Endothelial cell of umbilical vein (primary cell): ENCODE results near the gene SPATS2L. TPM values are rescaled to one million over a fixed set of nuclear protein-coding genes. Genes with fewer than 3 reads are reported as not detected.

Source experiments
- BruUV-seq: library from RNA; stranded (reverse); fragments of 400-500 nt; replicated peaks from 2 replicates; lab custom pipeline; 2021; lab: Mats Ljungman, UMichigan
- CTCF ChIA-PET: fragments of 300-600, 350-600 bp; sonication (Branson Sonifier 250); formaldehyde crosslinking; loops from one replicate; lab custom pipeline; 2021; ENCODE audit warnings: antibody characterized with exemption, inconsistent platforms; lab: Charles Lee
- POLR2A ChIA-PET: fragments of 300-600, 350-600 bp; sonication (Branson Sonifier 250); formaldehyde crosslinking; loops from one replicate; lab custom pipeline; 2021; ENCODE audit warnings: antibody characterized with exemption, inconsistent platforms; lab: Charles Lee
- DNase-seq: peaks from one replicate; pipeline ENCODE4 v3.0.0-alpha.2; 2011; ENCODE audit warnings: low read depth, low spot score
- FAIRE-seq: peaks from 2 replicates; lab custom pipeline; 2011; peaks lifted over from hg19 to GRCh38; lab: Jason Lieb, UNC
- H2AFZ ChIP-seq: 2 replicates; pipeline ENCODE4 v1.6.0; 2012; ENCODE audit warnings: low read depth, low read length, control low read depth, inconsistent platforms
- H3K27ac ChIP-seq: 2 replicates; pipeline ENCODE4 v1.5.1; 2011; ENCODE audit warnings: low read depth, mild to moderate bottlenecking, control low read depth, low read length, moderate library complexity; ENCODE audit not compliant: insufficient read depth
- H3K27me3 ChIP-seq, 2 experiments: 2 replicates each; pipeline versions ENCODE4 v1.6.0 to v1.6.1; 2011; ENCODE audit warnings: low read length in 2 of 2, mixed read lengths in 1 of 2; ENCODE audit not compliant: control insufficient read depth in 2 of 2, insufficient read depth in 2 of 2
- H3K36me3 ChIP-seq, 2 experiments: 2 replicates in 1 of 2; 3 replicates in 1 of 2; pipeline ENCODE4 v1.5.1; 2011; ENCODE audit warnings: low read length in 2 of 2, mild to moderate bottlenecking in 1 of 2, moderate library complexity in 1 of 2; ENCODE audit not compliant: control insufficient read depth in 2 of 2, insufficient read depth in 2 of 2; ENCODE audit errors: extremely low read depth in 1 of 2
- H3K4me1 ChIP-seq: 3 replicates; pipeline ENCODE4 v1.5.1; 2011; ENCODE audit warnings: mild to moderate bottlenecking, low read length; ENCODE audit not compliant: control insufficient read depth, insufficient read depth; ENCODE audit errors: extremely low read depth
- H3K4me2 ChIP-seq: 2 replicates; pipeline ENCODE4 v1.6.1; 2011; ENCODE audit warnings: low read length, control low read depth, mixed read lengths; ENCODE audit not compliant: insufficient read depth
- H3K4me3 ChIP-seq, 3 experiments: fragments of 200-600 bp in 1 of 3; sonication (generic), shearing (Covaris generic) in 1 of 3; replicated peaks in 1 of 3; 2 replicates each; pipeline ENCODE4 v1.5.1; 2011 to 2016; ENCODE audit warnings: control low read depth in 3 of 3, low read length in 3 of 3, mild to moderate bottlenecking in 2 of 3, inconsistent platforms in 1 of 3, low read depth in 1 of 3, moderate library complexity in 1 of 3; ENCODE audit not compliant: insufficient read depth in 1 of 3
- H3K79me2 ChIP-seq: 2 replicates; pipeline ENCODE4 v1.6.0; 2012; ENCODE audit warnings: low read length, inconsistent platforms; ENCODE audit not compliant: control insufficient read depth, insufficient read depth
- H3K9ac ChIP-seq: replicated peaks from 2 replicates; pipeline ENCODE3; 2011; ENCODE audit warnings: low read length, control low read depth; ENCODE audit not compliant: insufficient read depth; ENCODE audit errors: extremely low read depth
- H3K9me1 ChIP-seq: replicated peaks from 3 replicates; pipeline ENCODE4 v1.6.0; 2011; ENCODE audit warnings: mild to moderate bottlenecking, low read length; ENCODE audit not compliant: control insufficient read depth, insufficient read depth; ENCODE audit errors: extremely low read depth
- H3K9me3 ChIP-seq: replicated peaks from 2 replicates; pipeline ENCODE4 v1.5.1; 2012; ENCODE audit warnings: low read length, inconsistent platforms; ENCODE audit not compliant: control insufficient read depth, insufficient read depth
- H4K20me1 ChIP-seq: replicated peaks from 2 replicates; pipeline ENCODE3; 2011; ENCODE audit warnings: mild to moderate bottlenecking, low read length; ENCODE audit not compliant: control insufficient read depth, insufficient read depth; ENCODE audit errors: extremely low read depth
- CTCF ChIP-seq, 2 donors: IDR thresholded peaks; 1 replicate in 1 of 2; 2 replicates in 1 of 2; pipeline ENCODE4 v1.5.1; 2011; ENCODE audit warnings: low read length in 2 of 2, mild to moderate bottlenecking in 2 of 2, moderate library complexity in 2 of 2, control low read depth in 1 of 2, inconsistent platforms in 1 of 2, low read depth in 1 of 2; ENCODE audit not compliant: insufficient read depth in 1 of 2; ENCODE audit errors: extremely low read depth in 1 of 2
- POLR2A ChIP-seq: IDR thresholded peaks from 2 replicates; pipeline ENCODE4 v1.6.1; 2012; ENCODE audit warnings: low read depth, mild to moderate bottlenecking, control low read depth, low read length
- POLR2AphosphoS5 ChIP-seq: IDR thresholded peaks from 2 replicates; pipeline ENCODE4 v1.6.1; 2012; ENCODE audit warnings: low read depth, mild to moderate bottlenecking, control low read depth, low read length, moderate library complexity; ENCODE audit not compliant: insufficient read depth
- dilution Hi-C: fragments of 300-500 bp; cut with MboI; formaldehyde crosslinking; loops from one replicate; pipeline ENCODE4 v1.15.0; 2019; ENCODE audit warnings: low sequenced_read_pairs; ENCODE audit not compliant: extremely low pct_ligation_motif_present
- intact Hi-C: fragments of 100-400 bp; cut with micrococcal nuclease; formaldehyde crosslinking; loops from one replicate; pipeline ENCODE4 v1.10.0; 2022
- polyA plus RNA-seq, 4 experiments: library from polyadenylated mRNA; depleted of rRNA in 3 of 4; stranded (reverse) in 3 of 4; unstranded in 1 of 4; fragments of >200 nt; gene quantifications; 2 replicates each; pipeline versions ENCODE4 v1.2.1 to v1.2.3, GENCODE V29; 2011 to 2012; ENCODE audit warnings: missing spikeins in 1 of 4
- total RNA-seq: library from RNA; stranded (reverse); gene quantifications from 2 replicates; pipeline ENCODE4 v1.2.3, GENCODE V29; 2021

The SPATS2L gene
- total and polyA plus RNA-seq, 2 donors (not counting 3 experiments of a cell fraction or from before 2014, with no cell fraction given), result 29.1 to 72.9 TPM

GRCh38 chr2:200525882-200526651, 219.6 kb downstream of the SPATS2L start, which contains the start of gene SGO2:
Gene SGO2, plus strand, starts transcription at chr2:200526207. Its CDS starts 6,769 bp downstream, at chr2:200532976.
- ChIA-PET POLR2A (interaction anchor here (1.1 kb wide), 1 partner anchor 16 kb away, joined by 3 read pairs; the partner anchor contains the start of gene KCTD18), CTCF (interaction anchor here (0.8 to 1.5 kb wide), 7 partner anchors 11 to 553 kb away, joined by 3 to 5 read pairs (median 3); partner anchors contain the start of genes AOX1 and KCTD18)
- TSS peak; percentile 79 for BruUV-seq
- Histone ChIP-seq H3K36me3 (no peaks in the 10 kb centered on the region), H3K27ac (peak within 1 kb of the TSS; percentile 8), H3K4me3 (peak within 1 kb of the TSS; percentile 66 to 83 (median 67)), H3K9me3 (no peaks in the 10 kb centered on the region), H3K4me2 (peak within 1 kb of the TSS; percentile 91), H3K27me3 (peaks cover 17 to 19% of the 10 kb centered on the region in 2 experiments), H3K4me1 (peaks cover 8% of the 10 kb centered on the region), H4K20me1 (no peaks in the 10 kb centered on the region), H2AFZ (peak within 1 kb of the TSS; percentile 92), H3K9ac (peak within 1 kb of the TSS; percentile 53), H3K79me2 (peaks cover 47% of the 10 kb centered on the region), H3K9me1 (no peaks in the 10 kb centered on the region)
- peak; percentile 95 for DNase-seq
- TF ChIP-seq POLR2A, result peak; percentile 90
- no peak for TF ChIP-seq CTCF (IDR thresholded peaks at IDR 0.05; ENCODE audit: extremely low read depth in 1 of 2, insufficient read depth in 1 of 2, low read depth in 1 of 2, low read length in 2 of 2)
- TF ChIP-seq POLR2AphosphoS5, result peak; percentile 55
- FAIRE-seq, result peak; percentile 95
- dilution Hi-C loops, result no loop called here
- intact Hi-C loops, result loop anchor here (1.0 to 5.0 kb wide), 3 partner anchors 16 to 911 kb away; partner anchors contain the start of gene KCTD18
